Measurements from ENCODE around the gene CDC20B.
"Not testable (repeated sequence)": the region's sequence is repeated elsewhere in the genome, so short reads cannot be mapped to it uniquely, and the experiment has no call there.

CDC20B gene

GRCh38 chr5:55160493-55161209 lies 12.3 kb downstream of the CDC20B start:
- no peak for DNase-seq
- ATAC-seq, result no peak

- DNase-seq (no peak), ATAC-seq (peak; percentile 59)
These were observed 13.0 kb downstream of the CDC20B start, which contains the start of gene GPX8 for GRCh38 chr5:55159763-55160492. Gene GPX8 (plus strand): TSS chr5:55160171. CDS start chr5:55160193, 22 bp downstream.

GRCh38 chr5:55154873-55155272 lies 18.1 kb downstream of the CDC20B start:
- no peak for ATAC-seq
- DNase-seq, result no peak

- no peak for ATAC-seq
- DNase-seq, result no peak
These were observed 20.8 kb downstream of the CDC20B start for GRCh38 chr5:55151923-55152842.

- DNase-seq (no peak), ATAC-seq (no peak)
These were observed 23.6 kb downstream of the CDC20B start for GRCh38 chr5:55149308-55149795.

GRCh38 chr5:55146543-55147151 lies 26.3 kb downstream of the CDC20B start:
- DNase-seq (peak; percentile 80), ATAC-seq (peak; percentile 85)

- DNase-seq (no peak), ATAC-seq (no peak)
These were observed 26.9 kb downstream of the CDC20B start for GRCh38 chr5:55146080-55146479.

- DNase-seq, result no peak
These were observed 29.4 kb downstream of the CDC20B start for GRCh38 chr5:55143624-55144023.

GRCh38 chr5:55141945-55142690 lies 30.9 kb downstream of the CDC20B start:
- ATAC-seq, result peak; percentile 78
- peak; percentile 14 for DNase-seq

More at GRCh38 chr5:55143624-55144023, 29.4 kb downstream of the CDC20B start:
- ATAC-seq, result no peak

GRCh38 chr5:55140908-55141665 lies 31.9 kb downstream of the CDC20B start:
- ATAC-seq (peak; percentile 56), DNase-seq (peak; percentile 16)

GRCh38 chr5:55136521-55136920 lies 36.5 kb downstream of the CDC20B start:
- ATAC-seq (no peak), DNase-seq (no peak)

GRCh38 chr5:55134053-55134722 lies 38.8 kb downstream of the CDC20B start:
- DNase-seq, result peak; percentile 36
- peak; percentile 91 for ATAC-seq

GRCh38 chr5:55123365-55123764 lies 49.6 kb downstream of the CDC20B start:
- ATAC-seq, result no peak
- no peak for DNase-seq

GRCh38 chr5:55114061-55114460 lies 58.9 kb downstream of the CDC20B start:
- ATAC-seq (no peak), DNase-seq (no peak)

GRCh38 chr5:55113327-55113726 lies 59.6 kb downstream of the CDC20B start:
- ATAC-seq (no peak), DNase-seq (no peak)

GRCh38 chr5:55110217-55110616 lies 62.8 kb downstream of the CDC20B start:
- DNase-seq (no peak), ATAC-seq (no peak)

GRCh38 chr5:55108661-55109060 lies 64.3 kb downstream of the CDC20B start:
- DNase-seq (no peak), ATAC-seq (no peak)

GRCh38 chr5:55105976-55106375 lies 67.0 kb downstream of the CDC20B start:
- DNase-seq, ATAC-seq: not testable (repeated sequence)

- ATAC-seq, result no peak
- DNase-seq, result no peak
These were observed 67.9 kb downstream of the CDC20B start for GRCh38 chr5:55104946-55105701.

Measured in stimulated activated naive CD8-positive, alpha-beta T cell treated with anti-CD3 and anti-CD28 coated beads, Interleukin-15, Interleukin-2, amounts not matched to agents 100 U/mL and 50 U/mL, for 24 hours (primary cell).